ENCODE measurements around the gene CFAP119. TPM values are rescaled to one million over a fixed set of nuclear protein-coding genes. Genes with fewer than 3 reads are reported as not detected.

The CFAP119 gene
- polyA plus RNA-seq, 1 donor = 2.6 TPM

DNA sequence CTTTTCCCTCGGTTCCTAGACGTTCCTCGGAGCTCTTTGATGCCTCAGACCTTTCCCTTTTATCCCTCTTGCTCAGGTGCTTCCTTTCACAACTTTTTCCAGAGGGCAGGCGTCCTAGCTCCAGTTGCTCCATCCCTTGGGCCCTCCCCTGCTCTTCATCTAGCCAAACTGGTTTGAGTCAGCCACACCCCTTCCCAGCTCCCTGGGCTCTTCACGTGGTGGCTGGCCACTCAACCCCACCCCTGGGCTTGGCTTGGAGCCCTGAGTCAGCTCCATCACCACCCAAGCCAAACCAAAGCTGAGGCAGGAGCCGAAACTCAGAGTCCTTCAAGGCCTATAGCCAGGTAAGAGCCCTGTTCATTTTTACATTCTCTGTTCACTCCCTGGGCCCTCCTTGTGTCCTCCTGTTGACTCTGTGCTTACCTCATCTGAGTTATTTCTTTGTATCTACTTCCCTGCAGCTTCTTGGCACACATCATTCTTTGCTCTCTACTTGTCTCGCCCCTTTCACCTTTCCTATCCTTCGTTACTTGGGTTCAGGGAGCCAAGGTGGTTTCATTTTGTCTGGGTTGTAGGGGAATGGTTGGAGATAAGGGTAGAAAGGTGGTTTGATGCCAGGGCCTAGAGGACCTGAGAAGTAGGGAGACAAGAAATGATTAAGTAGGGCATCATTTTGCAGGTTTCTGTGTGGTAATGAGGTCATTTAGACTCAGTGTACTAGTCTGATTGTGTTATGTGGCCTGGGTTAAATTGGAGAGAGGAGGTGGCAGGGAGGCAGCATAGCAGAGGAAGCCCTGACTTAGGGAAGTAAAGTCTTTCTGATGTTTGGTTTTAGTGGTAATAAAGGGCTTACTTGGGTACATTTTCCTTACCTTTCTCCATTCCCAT is 21.3 kb downstream of the CFAP119 start:
- no peak for DNase-seq

DNA sequence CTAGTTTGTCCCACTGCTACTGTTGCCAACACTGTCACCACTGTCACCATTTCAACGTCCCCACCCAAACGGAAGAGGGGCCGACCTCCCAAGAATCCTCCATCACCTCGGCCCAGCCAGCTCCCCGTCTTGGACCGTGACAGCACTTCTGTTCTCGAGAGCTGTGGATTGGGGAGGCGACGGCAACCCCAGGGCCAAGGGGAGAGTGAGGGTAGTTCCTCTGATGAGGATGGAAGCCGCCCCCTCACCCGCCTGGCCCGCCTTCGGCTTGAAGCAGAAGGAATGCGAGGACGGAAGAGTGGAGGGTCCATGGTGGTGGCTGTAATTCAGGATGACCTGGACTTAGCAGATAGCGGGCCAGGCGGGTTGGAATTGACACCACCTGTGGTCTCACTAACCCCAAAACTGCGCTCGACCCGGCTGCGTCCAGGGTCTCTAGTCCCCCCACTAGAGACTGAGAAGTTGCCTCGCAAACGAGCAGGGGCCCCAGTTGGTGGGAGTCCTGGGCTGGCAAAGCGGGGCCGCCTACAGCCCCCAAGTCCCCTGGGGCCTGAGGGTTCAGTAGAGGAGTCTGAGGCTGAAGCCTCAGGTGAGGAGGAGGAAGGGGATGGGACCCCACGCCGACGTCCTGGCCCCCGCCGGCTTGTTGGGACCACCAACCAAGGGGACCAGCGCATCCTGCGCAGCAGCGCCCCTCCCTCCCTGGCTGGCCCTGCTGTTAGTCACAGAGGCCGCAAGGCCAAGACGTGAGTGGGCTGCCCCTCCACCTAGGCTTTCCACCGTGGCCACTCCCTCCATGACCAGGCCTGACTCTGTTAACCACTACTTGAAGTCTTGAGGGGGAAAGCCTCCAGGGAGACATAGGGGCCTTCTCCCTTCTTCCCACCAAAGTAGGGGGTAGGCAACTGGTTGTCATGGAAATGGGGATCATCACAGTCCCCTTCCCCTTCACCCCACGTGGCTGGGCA is 22.6 kb downstream of the CFAP119 start:
- DNase-seq = no peak

DNA sequence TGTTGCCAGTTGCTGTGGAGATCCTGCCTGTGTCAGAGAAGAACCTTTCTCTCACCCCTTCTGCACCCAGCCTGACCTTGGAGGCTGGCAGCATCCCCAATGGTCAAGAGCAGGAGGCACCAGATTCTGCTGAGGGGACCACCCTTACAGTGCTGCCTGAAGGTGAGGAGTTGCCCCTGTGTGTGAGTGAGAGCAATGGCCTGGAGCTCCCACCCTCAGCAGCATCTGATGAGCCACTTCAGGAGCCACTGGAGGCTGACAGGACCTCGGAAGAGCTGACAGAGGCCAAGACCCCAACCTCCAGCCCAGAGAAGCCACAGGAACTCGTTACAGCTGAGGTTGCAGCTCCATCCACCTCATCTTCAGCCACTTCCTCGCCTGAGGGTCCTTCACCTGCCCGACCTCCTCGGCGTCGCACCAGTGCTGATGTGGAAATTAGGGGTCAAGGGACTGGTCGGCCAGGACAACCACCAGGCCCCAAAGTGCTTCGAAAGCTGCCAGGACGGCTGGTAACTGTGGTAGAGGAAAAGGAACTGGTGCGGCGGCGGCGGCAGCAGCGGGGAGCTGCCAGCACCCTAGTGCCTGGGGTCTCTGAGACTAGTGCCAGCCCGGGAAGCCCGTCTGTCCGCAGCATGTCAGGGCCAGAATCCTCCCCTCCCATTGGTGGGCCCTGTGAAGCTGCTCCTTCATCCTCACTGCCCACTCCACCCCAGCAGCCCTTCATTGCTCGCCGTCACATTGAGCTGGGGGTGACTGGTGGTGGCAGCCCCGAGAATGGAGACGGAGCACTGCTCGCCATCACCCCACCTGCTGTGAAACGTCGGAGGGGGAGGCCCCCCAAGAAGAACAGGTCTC is 23.8 kb downstream of the CFAP119 start:
- no peak for DNase-seq

DNA sequence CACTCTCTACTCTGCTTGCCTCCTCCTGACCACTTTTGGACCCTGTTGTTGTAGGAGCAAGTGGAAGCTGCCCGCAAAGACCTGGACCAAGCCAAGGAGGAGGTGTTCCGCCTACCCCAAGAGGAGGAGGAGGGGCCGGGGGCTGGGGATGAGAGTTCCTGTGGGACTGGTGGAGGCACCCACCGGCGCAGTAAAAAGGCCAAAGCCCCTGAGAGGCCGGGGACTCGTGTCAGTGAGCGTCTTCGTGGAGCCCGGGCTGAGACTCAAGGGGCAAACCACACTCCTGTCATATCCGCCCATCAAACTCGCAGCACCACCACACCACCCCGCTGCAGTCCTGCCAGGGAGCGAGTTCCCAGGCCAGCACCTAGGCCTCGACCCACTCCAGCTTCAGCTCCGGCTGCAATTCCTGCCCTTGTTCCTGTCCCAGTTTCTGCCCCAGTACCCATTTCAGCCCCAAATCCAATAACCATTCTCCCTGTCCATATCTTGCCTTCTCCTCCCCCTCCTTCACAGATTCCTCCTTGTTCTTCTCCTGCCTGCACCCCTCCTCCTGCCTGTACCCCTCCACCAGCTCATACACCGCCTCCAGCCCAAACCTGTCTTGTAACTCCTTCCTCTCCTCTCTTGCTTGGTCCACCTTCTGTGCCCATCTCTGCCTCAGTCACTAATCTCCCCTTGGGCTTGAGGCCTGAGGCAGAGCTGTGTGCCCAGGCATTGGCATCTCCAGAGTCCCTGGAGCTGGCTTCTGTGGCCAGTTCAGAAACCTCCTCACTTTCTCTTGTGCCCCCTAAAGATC is 24.7 kb downstream of the CFAP119 start:
- DNase-seq = no peak

DNA sequence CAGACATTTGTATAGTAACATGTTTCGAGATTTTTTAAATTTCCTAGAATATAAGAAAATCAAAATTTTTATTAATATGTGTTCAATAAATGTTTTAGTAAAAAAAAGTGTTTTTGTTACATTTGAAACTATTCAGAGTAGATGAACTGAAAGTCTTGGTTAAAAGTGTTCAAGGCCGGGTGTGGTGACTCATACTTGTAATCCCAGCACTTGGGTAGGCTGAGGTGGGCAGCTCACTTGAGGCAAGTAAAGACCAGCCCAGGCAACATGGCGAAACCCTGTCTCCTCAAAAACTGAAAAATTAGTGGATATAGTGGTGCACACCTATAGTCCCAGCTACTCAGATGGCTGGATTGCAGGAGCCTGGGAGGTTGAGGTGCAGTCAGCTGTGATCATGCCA is 30.5 kb downstream of the CFAP119 start:
- DNase-seq = no peak

DNA sequence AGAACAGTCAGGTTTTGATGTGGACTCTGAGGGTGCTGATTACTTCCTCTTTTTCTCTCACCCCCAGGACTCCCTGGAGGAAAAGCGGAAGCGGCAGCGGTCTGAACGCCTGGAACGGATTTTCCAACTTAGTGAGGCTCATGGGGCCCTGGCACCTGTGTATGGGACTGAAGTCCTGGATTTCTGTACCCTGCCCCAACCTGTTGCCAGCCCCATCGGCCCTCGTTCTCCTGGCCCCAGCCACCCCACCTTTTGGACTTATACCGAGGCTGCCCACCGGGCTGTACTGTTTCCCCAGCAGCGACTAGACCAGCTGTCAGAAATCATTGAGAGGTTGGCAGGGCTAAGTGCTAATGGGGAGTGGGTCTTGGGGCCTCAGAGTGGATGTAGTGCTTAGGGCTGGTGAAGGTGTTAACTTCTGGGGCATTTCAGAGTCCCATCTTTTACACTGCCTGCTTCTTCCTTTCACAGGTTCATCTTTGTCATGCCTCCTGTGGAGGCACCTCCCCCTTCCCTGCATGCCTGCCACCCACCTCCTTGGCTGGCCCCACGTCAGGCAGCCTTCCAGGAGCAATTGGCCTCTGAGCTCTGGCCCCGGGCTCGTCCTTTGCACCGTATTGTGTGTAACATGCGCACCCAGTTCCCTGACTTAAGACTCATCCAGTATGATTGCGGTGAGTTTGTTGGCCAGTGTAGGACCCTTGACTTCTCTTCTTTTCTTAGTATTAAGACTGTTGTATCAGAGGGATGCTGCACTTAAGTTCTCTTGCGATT is 32.8 kb downstream of the CFAP119 start:
- DNase-seq = no peak

DNA sequence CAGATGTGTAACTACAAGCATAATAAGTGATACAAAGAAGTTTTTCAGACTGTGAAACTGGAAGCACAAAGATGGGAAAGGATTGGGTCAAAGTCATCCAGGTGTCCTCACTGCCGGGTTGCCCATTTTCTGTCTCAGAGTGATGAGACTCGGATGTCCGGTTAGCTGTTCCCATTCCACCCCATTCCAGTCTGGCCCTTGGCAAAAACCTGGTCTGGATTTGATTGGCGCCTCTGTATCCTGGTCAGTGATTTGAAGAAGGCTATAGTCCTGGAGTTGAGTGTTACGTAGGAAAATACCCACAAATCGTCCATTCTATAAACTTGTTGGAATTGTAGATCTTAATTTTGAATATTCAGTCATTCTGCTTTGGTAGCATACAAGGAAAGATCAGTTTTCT is 33.5 kb downstream of the CFAP119 start:
- DNase-seq = no peak

DNA sequence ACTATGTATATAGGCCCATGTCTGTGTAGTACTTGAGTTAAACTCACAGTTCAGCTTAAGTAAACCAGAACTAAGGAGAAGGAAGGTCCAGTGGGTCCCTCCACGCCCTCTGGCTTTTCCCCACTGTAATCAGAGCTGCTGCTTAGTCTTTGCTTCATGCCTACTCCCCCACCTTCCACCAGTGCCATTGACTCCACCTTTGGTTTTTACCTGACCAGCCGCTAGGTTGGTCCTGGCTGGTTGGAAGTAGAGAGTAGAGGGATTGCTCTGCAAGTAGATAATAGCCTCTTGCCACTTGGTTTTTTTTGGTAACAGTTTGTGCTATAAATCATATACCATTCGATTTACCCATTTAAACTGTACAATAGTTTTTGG is 36.5 kb downstream of the CFAP119 start:
- no peak for DNase-seq

DNA sequence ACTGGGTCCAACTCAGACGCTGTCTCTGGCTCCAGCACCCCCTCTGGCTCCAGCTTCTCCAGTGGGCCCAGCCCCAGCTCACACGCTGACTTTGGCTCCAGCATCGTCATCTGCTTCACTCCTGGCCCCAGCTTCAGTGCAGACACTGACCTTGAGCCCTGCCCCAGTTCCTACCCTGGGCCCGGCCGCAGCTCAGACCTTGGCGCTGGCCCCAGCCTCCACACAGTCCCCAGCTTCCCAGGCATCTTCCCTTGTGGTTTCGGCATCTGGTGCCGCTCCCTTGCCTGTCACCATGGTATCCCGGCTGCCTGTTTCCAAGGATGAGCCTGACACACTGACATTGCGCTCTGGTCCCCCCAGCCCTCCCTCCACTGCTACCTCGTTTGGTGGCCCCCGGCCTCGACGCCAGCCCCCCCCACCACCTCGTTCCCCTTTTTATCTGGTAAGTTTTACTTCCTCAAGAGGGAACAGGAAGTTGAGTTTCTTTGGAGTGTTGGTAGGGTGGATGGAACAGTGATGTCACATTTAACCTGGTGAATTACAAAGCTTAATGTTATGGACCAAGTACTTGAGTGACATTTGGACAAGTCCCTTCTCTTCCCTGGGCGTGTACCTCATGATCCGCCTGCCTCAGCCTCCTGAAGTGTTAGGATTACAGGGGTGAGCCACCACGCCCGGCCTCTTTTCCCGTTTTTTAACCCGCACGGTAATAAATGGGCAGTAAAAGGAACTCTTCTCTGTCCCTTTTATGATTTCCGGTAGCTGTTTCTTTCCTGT is 37.0 kb downstream of the CFAP119 start:
- no peak for DNase-seq

DNA sequence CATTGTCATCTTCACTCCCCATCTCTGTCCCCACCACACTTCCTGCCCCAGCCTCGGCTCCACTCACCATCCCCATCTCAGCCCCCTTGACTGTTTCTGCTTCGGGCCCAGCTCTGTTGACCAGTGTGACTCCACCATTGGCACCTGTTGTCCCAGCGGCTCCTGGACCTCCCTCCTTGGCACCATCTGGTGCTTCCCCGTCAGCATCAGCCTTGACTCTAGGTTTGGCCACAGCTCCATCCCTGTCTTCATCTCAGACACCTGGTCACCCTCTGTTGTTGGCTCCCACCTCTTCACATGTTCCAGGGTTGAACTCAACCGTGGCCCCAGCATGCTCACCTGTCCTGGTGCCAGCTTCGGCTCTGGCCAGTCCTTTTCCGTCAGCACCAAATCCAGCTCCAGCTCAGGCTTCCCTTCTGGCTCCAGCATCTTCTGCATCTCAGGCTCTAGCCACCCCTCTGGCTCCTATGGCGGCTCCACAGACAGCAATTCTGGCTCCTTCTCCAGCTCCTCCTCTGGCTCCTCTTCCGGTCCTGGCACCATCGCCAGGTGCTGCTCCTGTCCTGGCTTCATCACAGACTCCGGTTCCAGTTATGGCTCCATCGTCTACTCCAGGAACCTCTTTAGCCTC is 38.0 kb downstream of the CFAP119 start:
- no peak for DNase-seq

DNA sequence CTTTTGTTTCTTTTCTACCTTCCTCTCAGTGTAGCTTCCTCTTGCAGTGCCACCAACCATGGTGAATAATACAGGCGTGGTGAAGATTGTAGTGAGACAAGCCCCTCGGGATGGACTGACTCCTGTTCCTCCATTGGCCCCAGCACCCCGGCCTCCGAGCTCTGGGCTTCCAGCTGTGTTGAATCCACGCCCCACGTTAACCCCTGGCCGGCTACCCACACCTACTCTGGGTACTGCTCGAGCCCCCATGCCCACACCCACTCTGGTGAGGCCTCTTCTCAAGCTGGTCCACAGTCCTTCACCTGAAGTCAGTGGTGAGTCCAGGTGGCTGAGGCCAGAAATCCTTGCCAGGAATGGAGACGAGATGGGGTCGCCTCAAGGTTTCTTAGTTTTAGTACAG is 38.9 kb downstream of the CFAP119 start:
- DNase-seq = no peak

DNA sequence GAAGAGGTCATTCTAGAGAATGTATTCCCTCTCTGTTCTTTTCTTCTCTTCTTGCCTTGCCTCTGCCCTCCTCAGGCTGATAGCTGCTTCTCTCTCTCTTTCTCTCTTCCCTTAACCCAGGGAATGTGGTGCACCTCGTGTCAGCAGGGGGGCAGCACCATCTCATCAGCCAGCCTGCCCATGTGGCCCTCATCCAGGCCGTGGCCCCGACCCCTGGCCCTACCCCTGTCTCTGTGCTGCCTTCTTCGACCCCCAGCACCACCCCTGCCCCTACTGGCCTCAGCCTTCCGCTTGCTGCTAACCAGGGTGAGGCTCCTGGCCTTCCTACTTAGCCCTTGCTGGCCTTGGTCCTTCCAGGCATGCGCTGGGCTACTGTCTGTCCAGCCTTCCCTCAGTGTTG is 39.4 kb downstream of the CFAP119 start:
- no peak for DNase-seq

DNA sequence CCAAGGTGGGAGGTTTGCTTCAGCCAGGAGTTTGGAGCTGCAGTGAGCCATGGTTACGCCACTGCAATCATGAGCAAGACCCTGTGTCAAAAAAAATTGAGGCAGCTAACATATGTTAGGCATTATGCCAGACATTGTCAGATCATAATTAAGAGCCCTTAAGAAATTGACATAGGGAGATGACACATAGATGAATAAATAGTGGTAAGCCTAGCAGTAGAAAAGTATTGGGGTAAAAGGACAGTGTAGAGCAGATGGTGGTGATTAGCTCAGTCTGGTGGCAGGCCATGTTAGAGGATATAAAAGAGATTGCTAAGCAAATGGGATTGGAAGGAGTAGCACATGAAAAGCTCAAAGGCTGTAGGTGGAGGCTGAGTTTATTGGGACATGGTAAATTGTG is 40.3 kb downstream of the CFAP119 start:
- DNase-seq = no peak

DNA sequence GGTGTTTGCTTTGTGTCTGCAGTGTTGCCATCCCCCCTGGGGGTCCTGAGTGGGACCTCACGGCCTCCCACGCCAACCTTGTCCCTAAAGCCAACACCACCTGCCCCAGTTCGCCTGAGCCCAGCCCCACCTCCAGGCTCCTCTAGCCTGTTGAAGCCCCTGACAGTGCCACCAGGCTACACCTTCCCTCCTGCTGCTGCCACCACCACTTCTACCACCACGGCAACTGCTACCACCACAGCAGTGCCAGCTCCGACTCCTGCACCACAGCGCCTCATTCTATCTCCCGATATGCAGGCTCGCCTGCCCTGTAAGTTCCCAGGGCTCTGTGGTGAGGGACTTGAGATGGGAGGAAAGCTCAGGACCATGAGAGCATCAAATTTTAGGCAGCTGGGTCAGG is 40.7 kb downstream of the CFAP119 start:
- DNase-seq = no peak

DNA sequence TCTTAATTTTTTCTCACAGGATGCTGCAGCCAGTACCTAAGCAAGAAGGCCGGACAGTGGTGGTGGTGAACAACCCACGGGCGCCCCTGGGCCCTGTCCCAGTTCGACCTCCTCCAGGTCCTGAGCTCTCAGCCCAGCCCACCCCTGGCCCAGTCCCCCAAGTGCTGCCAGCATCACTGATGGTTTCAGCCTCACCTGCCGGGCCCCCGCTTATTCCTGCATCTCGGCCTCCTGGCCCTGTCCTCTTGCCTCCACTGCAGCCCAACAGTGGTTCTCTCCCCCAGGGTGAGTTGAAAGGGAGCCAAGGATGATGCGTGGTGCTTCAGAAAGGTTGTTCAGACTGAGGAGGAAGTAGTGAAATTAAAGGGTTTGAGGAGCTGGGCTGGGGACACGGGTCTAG is 41.2 kb downstream of the CFAP119 start:
- no peak for DNase-seq

DNA sequence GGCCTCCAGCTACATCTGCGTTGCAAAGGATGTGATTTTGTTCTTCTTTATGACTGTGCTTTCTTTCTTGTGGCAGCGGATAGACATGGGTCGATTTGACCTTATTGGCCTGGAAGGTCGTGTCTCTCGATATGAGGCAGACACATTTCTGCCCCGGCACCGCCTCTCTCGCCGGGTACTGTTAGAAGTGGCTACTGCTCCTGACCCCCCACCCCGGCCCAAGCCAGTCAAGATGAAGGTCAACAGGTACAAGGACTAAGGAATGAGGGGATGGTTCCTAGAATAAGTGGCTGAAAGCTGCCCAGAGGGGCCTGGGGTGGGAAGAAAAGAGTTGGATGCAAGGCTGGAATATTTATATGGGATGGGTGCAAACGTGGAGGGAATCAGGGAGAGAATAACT is 41.8 kb downstream of the CFAP119 start:
- no peak for DNase-seq

DNA sequence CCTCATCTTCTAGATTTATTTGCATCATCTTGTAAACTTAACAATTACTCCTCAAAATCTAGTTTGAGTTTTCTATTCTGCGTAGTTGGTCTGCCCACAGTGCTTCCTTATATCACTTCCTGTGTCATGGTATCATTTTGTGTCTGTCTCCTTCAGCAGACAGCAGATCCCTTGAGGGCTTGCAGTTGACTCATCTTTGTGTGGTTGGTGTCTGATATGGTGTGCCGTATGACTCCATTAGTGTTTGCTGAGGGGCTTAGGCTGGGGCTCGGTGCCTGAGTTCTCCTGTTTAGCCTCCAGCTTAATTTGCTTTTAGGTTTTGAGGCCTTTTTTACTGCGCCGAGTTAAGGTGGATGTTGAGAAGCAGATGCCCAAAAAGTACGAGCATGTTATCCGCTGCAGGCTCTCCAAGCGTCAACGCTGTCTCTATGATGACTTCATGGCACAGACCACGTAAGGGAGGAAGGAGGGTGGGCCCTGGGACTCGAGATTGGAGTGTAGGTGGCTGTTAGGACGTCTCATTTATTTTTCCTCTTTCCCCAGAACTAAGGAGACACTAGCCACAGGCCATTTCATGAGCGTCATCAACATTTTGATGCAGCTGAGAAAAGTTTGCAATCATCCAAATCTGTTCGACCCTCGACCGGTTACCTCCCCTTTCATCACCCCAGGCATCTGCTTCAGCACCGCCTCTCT is 46.0 kb downstream of the CFAP119 start:
- no peak for DNase-seq

DNA sequence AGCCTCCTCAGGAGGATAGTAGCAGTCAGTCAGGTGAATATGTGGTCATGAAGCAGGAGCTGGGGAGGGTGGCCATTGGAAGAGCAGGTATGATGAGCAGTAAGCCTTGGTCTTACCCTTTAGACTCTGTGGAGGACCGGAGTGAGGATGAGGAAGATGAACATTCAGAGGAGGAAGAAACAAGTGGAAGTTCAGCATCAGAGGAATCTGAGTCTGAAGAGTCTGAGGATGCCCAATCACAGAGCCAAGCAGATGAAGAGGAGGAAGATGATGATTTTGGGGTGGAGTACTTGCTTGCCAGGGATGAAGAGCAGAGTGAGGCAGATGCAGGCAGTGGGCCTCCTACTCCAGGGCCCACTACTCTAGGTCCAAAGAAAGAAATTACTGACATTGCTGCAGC is 50.1 kb downstream of the CFAP119 start:
- no peak for DNase-seq

DNA sequence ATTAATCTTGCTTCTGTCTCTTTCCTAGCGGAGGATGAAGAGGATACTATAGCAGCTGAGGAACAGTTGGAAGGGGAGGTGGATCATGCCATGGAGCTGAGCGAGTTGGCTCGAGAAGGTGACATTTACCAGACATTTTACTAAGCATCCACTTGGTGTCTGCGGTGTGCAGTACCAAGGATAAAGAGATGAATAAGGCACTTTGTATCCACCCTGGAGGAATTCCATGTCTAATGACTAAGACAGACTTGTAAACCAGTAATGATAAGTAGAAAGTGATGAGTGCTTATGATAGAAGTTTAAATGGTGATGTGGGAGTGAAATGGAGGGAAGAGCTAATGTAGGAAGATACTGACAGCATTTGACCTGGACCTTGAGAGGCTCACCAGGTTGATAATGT is 50.9 kb downstream of the CFAP119 start:
- no peak for DNase-seq

Data from hindlimb muscle (tissue), 1 donor.